NOMO-1 treated with dmso at 0.1 percent for 144 hours (cell line): ENCODE results near the gene TMEM219.
"Not testable (repeated sequence)": the region's sequence is repeated elsewhere in the genome, so short reads cannot be mapped to it uniquely, and the experiment has no call there.

Source experiments
- DNase-seq: peaks from one replicate; lab custom pipeline; 2025; ENCODE audit not compliant: unreplicated experiment; lab: John Stamatoyannopoulos, UW

TMEM219 gene

DNA sequence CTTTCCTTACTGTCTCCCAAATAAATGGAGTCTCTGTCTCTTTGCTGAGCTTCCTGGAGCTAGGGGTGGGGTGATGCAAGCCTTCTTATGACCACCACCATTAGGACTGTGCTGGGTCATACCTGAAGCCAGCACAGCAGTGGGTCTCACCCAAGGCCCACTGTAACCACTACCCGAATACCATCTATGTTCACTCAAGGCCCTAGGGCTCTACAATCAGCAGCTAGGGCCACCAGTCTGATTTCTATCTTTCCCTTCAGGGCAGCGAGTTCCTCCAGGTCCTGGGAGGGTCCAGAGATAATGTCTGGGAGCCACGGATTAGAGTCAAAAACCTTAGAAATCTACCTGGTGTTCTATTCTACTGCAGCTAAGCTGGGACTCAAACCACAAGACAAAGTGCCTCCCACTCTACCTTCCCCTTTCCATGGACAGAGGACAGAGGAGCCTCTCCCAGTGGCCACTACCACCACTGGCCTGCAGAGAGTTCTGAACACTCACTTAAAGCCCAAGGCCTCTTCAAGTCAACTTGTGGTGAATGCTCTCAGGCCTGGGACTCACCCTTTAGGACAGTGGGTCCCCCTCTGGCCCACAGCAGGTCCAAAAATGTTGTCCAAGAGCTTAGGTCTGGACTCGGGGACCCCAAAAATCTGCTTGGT, 10.9 kb upstream of the TMEM219 start:
- no peak for DNase-seq

DNA sequence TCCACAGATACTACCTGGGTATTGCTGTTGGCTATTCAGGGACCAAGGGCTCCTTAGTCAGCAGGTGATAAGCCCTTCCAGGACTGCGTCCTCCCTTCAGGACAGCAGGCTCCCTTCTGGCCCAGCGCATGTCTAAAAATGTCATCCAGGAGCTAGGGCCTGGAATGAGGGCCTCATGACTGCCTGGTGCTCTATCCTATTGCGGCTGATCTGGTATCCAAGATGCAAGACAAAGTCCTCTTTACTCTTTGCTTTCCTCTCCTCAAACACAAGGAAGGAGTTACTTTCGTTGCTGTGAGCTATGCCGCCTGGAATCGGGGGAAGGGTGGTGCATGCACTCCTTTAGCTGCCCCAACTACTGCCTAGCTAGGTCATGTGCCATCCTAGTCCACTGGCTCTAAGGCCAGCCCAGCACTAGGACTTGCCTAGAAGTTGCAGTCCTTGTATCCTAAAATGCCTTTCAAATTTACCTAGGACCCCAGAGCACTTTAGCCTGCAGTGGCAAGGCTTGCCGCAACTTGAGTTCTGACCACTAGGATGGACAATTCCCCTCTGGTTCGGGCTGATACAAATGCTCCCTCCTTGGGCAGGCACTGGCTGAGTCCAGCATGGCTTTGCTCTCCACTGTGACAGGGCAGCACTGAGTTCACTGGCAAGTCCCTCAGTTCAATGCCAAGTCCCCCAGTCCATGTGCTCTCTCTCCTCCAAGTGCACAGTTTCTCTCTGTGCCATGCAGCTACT, 10.1 kb upstream of the TMEM219 start:
- no peak for DNase-seq

DNA sequence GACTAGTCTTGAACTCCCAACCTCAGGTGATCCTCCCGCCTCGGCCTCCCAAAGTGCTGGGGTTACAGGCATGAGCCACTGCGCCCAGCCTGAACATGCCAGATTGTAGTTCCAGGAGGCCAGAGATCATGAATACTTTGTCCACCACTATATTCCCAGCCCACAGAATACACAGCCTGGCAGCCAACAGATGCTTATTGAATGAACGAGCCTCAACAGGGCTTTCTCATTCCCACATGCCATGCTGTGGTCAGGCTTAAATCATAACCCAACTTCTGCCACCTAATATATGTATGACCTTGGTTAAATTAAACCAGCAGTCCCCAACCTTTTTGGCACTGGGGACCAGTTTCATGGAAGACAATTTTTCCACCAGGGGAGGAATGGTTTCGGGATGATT, 3.1 kb upstream of the TMEM219 start:
- DNase-seq, result no peak

DNA sequence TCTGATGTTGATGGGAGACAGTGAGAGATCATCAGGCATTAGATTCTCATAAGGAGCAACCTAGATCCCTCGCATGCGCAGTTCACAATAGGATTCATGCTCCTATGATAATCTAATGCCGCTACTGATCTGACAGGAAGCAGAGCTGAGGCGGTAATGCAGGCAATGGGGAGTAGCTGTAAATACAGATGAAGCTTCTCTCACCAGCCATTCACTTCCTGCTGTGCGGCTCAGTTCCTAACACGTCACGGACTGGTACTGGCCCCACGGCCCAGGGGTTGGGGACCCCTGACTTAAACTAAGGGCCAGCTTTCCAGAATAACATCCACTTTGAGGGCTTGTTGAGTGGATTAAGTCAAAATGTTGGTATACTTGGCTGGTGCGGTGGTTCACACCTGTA, 2.6 kb upstream of the TMEM219 start:
- DNase-seq, result no peak

DNA sequence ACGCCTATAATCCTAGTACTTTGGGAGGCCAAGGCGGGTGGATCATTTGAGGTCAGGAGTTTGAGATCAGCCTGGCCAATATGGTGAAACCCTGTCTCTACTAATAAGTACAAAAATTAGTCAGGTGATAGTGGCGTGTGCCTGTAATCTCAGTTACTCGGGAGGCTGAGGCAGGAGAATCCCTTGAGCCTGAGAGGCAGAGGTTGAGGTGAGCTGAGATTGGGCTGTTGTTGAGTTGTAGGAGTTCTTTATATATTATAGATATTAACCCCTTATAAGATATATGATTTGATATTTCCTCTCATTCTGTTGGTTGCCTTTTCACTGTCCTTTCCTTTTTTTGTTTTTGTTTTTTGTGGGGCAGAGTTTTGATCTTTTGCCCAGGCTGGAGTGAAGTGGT, 2.1 kb upstream of the TMEM219 start:
- not testable (repeated sequence) for DNase-seq

DNA sequence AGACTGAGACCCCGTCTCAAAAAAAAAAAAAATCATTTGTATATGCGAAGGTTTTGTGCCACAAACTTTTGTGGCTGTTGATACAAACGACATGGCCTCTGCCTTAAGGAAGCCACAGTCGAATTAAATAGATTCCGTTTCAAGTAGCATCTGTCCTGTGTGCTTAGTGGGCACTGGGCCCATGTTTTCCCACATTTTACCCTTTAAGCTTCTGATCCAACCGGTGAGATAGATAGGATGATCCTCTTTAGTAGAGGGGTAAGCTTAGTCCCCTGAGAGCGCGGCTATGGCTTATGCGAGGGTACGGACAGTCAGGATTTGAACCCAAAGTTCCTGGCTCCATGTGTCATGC, 776 bp upstream of the TMEM219 start:
- DNase-seq, result no peak

DNA sequence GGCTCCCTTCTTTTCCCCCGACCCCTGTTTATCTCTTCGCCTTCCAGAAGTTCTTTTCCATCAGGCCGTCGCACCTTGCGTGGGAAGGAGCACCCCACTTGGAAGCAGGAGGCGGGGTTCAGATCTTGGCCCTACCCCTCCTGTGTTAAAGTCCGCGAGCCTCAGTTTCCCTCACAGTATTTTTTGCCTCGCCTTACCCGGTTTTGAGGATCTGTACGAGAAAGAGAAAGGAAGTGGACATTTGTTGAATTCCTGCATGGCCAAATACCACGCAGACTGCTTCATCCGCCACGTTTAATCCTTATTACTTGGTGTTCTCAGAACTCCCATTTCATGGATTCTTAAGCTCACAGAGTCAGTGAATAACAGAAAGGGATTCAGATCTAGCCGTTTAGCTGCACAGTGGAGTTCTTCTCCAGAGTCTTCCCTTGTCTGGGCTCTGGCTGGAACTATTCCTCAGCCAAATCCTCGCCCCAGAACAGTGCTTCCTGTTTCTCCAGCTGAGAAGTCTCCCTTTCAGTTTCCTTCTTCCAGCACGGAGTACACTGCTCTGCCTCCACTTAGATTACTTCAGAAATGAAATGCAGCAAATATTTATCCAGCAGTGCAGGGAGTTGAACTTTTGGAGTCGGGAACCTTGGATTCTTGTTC, 590 bp downstream of the TMEM219 start:
- peak; percentile 2 for DNase-seq

DNA sequence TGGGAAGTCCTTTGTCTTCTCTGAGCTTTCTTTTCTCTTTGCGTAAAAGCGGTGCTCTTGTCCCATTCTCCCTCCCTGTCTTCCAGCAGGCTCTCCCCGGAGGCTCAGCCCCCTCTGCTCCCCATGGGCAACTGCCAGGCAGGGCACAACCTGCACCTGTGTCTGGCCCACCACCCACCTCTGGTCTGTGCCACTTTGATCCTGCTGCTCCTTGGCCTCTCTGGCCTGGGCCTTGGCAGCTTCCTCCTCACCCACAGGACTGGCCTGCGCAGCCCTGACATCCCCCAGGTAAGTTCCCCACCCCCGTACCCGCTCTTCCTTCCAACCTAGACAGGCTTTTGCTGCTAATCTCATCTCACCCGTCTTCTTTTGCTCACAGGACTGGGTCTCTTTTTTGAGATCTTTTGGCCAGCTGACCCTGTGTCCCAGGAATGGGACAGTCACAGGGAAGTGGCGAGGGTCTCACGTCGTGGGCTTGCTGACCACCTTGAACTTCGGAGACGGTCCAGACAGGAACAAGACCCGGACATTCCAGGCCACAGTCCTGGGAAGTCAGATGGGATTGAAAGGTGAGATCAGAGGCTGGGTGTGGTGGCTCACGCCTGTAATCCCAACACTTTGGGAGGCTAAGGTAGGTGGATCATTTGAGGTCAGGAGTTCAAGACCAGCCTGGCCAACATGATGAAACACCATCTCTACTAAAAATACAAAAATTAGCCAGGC, 1.3 kb downstream of the TMEM219 start:
- no peak for DNase-seq

DNA sequence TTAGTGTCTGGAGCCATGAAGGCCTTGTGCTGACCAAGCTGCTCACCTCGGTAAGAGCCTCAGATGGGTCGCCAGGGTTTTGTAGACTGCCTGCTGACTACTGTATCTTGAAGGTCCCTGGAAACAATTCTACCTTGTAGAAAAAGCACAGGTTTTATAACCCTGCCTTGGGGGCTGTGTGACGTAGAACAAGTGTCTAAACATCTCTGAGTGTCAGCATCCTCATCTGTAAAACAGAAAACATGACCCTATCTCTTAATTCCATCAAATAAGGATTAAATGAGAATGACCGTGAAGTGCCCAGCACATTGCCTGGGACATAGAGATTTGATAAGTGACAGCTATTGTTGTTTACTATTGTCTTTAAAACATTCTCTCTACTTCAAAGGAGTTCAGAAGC, 6.3 kb downstream of the TMEM219 start:
- no peak for DNase-seq

DNA sequence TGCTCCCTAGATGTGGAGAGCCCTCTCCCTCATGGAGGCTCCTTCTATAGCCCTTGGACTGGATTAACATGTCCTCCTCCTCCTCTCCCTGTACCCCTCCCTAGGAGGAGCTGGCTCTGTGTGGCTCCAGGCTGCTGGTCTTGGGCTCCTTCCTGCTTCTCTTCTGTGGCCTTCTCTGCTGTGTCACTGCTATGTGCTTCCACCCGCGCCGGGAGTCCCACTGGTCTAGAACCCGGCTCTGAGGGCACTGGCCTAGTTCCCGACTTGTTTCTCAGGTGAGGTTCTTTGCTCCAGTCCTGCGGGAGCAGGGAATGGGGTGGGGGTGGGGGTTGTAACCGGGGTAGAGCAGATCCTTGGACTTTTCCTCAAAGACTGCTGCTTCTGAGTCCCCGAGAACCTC, 9.4 kb downstream of the TMEM219 start:
- DNase-seq, result no peak

DNA sequence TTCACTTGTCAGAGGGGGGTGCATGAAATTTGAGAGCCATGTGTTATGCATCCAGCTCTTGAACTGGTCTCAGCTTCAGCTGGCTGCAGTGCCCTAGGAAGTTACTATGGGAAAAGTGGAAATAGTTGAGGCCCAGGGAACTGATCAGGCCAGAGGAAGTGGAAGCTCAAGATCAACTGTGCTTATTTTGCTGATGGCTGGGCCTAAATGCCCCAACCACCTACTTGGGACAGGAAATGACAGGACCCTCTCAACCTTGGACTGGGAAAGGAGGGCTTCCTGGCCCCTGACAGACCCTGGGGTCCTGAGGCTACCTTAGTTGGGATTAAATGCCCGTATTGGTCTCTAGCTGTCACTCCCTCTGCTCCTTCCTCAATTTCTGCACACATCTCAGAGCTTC, 10.6 kb downstream of the TMEM219 start:
- DNase-seq, result no peak

DNA sequence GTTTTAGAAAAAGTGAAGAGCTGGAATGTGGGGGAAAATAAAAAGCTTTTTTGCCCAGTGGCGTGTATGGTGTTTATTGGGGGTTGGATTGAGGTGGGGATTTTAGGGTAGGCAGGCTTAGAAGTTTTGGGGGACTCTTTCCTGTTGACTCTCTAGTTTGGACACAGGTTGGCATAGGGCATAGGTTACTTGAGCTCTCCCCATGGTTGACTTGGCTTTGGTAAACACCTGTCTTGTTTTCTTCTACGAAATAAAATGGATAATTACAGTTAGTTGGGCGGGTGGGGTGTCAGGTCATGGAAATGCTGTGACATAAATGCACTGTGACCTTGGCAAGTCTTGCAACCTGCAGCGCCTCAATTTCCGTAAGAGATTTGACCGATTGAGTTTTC, 11.1 kb downstream of the TMEM219 start:
- DNase-seq, result no peak

DNA sequence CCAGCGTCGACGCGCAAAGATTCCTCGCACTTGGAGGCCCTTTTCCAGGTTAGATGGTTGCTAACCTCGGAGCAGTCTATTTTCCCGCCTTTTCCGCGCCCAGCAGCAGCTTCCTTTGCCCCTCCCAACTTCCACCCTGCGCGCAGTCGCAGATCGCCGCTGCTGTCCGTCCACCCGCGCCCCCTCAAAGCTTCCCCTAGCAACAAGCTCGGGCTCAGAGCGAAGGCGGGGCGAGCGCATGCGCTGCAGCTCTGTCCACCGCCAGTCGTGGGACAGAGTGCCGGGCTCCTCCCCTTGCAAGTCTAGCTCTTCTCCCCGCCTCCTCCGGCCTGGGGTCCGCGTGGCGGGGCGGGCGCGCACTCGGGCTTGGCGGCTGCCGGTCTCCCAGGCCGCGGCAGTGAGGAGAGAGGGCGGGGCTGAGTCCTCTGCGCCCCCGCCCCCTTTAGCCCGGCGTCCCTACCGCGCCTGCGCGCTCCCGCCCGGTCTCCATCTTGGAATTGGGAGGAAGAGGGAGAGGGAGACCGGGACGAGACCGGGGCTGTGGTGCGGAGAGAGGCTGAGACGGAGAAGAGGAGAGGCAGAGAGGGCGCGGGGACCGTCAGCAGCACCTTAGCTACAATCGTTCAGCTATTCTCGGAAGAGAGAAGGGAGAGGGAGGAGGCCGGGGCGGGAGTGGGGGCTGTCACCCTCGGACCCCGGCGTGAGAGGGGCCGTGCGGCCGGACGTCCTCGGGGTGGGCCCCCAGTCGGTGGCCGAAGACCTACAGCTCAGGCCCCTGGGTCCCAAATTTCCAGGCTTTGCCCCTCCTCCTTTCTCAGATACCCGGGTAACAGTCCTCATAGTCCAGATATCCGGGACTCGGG, 11.7 kb downstream of the TMEM219 start, which contains the start of gene TAOK2:
TAOK2 (plus strand) TSS at position 485 of the 863 bp plus-strand sequence. CDS start 3,905 bp downstream, outside the sequence.
- DNase-seq, result peak; percentile 99

DNA sequence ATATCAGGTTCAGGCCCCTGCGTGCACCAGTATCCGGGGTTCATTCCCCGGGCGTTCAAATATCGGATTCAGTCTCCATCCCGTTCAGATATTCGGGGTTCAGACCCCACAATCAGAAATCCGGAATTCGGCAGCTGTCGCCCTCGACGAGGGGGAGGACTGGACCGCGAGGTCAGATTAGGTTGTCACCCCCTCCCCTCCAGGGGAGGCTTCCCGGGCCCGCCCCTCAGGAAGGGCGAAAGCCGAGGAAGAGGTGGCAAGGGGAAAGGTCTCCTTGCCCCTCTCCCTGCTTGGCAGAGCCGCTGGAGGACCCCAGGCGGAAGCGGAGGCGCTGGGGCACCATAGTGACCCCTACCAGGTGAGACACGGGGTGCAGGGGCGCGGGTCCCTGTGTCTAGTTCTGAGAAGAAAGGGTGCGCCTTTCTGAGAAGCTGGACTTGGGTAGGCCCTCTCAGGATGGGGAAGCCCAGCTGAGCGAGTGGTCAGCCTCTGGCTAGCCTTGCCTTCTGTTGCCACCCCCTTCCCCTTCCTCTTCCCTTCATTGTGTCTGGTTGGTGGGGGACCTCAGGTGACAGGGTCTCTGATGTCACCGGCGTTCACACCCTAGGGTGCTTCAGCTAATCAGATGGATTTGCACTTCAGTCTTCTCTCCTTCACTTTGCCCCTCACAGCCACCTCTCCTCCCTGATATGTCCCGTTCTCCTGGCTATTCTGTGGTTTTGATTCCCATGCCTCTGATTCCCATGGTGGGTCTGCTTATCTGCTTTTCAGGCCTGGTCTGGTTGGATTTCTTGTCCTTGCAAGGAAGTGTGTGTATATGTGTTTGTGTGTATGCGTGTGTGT, 12.6 kb downstream of the TMEM219 start:
- DNase-seq, result no peak

DNA sequence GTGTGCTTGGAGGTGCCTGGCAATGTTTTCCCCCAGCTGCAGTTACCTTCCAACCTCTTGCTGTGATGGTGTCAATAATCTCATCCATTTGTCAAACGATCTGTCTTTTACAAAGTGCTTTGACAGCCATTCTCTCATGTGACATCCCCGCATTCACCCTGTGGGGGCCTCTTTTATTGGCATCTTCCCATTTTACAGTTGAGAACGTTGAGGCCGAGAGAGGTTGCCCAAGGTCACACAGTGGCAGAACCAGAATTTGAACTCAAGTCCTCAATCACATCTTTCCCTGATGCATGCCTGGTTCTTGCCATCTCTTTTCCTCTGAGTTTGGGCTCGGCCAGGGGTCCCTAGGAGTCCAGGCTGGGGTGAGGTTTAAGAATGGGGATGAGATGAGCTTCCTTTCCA, 13.3 kb downstream of the TMEM219 start:
- DNase-seq, result no peak

DNA sequence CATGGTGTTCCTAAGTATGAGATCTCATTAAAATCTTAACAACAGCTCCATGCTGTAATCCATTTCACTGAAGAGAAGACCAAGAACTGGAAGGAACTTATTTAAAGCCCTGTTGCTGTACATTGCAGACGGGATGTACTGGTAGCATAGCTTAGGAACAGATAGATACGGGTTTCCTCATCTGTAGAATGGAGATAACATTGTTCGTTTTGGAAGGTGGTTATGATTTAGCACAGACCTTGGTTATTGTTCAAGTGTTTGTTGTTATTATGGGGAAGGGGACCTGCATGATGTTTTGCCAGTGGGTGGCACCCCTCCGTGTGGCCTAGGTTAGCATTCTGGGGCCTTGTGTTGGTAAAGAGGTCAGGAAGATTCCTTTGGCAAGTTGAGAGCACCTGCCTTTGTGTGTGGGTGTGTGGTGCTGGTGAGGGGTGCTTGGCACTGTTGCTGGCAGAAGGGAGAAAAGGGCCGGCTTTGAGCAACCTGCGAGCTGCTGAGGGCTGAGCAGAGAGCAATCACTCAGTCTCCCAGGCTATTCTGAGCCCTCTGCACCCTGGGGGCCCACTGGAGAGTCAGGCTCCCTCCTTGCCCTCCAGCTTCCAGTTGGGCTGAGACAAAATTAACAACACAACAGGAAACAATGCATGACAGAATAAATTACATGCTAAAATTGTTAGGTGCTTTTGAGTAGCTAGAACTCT, 14.1 kb downstream of the TMEM219 start:
- no peak for DNase-seq

DNA sequence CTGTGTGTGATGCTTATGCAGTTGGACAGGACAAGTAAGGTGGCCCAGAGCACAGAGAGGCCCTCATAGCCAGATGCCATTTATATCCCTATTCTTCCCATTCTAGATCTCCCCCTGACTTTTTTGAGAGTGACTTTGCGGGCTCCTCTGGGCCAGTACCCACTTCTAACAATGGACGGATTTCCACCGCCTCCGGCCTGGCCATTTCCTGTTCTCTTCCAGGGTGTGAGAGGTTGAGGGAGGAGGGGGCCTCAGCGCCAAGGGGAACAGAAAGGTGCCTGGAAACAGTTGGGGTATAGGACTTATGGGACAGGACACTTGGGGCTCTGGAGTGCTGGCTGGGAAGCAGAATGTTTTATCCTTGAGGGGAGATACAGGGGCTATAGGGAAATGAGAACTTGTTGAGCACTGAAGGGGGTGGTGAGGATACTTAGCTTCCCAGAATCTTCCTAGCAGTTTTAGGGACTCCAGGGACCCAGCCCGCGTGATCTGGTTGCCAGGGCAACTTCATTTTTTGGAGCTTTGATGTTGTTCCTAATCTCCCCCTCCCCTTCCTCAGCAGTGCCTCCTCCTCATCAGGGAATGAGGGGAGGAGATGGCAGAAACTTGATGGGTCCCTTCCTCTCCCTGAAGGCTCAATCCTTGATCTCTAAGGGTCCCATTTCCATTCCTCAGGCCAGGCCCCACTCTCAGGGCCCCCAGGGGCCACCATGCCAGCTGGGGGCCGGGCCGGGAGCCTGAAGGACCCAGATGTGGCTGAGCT, 15.4 kb downstream of the TMEM219 start:
- DNase-seq, result no peak

DNA sequence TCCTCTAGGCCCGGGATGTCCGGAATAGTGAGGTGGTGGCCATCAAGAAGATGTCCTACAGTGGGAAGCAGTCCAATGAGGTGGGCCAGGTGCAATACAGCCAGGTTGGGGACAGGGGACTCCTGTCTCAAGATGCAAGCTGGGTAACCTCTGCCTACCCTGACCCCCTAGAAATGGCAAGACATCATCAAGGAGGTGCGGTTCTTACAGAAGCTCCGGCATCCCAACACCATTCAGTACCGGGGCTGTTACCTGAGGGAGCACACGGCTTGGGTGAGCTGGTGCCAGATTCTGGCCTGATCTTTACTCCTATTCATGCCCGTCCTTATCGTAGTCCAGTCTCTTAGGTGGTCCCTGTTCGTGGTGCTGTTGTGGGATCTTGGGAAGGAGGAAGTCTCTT, 16.2 kb downstream of the TMEM219 start:
- DNase-seq, result no peak
